ENCODE measurements around the gene MYBBP1A. TPM values are rescaled to one million over a fixed set of nuclear protein-coding genes. Genes with fewer than 3 reads are reported as not detected.

Gene MYBBP1A
- total RNA-seq, 2 experiments from 2014 or later, result 58.0 to 58.2 TPM

GRCh38 chr17:4599505-4600281 is 44.5 kb upstream of the MYBBP1A start:
- Histone ChIP-seq H3K36me3 (ENCODE audit: insufficient read depth, low read length) (no peaks in the 10 kb centered on the region), H3K27ac (ENCODE audit: low read depth in 1 of 2, low read length in 2 of 2) (no peak overlapping the region), H3K4me1 (ENCODE audit: insufficient read depth, low read length) (peaks cover 8% of the 10 kb centered on the region), H3K9me3 (ENCODE audit: control insufficient read depth in 1 of 2, insufficient read depth in 1 of 2, low read length in 2 of 2) (peaks cover 0 to under 1% of the 10 kb centered on the region in 2 experiments), H3K4me3 (ENCODE audit: low read length) (no peak overlapping the region), H3K27me3 (ENCODE audit: control insufficient read depth in 1 of 2, insufficient read depth in 2 of 2, low read length in 2 of 2) (peaks cover 0 to 3% of the 10 kb centered on the region in 2 experiments)
- ATAC-seq (ENCODE audit: poor library complexity) (no peak), DNase-seq (no peak)
- H3K4me3 Mint-ChIP-seq, result no peak overlapping the region
- H3K36me3 Mint-ChIP-seq (ENCODE audit: low read depth), result no peaks in the 10 kb centered on the region
- intact Hi-C loops (cut with DNase I, micrococcal nuclease), result no loop called here
- POLR2A ChIA-PET, result no interaction called here
- no peaks in the 10 kb centered on the region for H3K9me3 Mint-ChIP-seq
- TF ChIP-seq CTCF (IDR thresholded peaks at IDR 0.05), result no peak
- H3K4me1 Mint-ChIP-seq (ENCODE audit: low read depth), result no peaks in the 10 kb centered on the region
- peaks cover 7% of the 10 kb centered on the region for H3K27me3 Mint-ChIP-seq
- CTCF ChIA-PET, result no interaction called here
- H3K27ac Mint-ChIP-seq, result no peak overlapping the region

- Mint-ChIP-seq H3K4me3 (no peak overlapping the region), H3K27ac (no peak overlapping the region), H3K27me3 (peaks cover 4% of the 10 kb centered on the region), H3K9me3 (no peaks in the 10 kb centered on the region), H3K36me3 (ENCODE audit: low read depth) (no peaks in the 10 kb centered on the region), H3K4me1 (ENCODE audit: low read depth) (no peaks in the 10 kb centered on the region)
- peaks cover 8% of the 10 kb centered on the region for H3K4me1 ChIP-seq (ENCODE audit: insufficient read depth, low read length)
- peaks cover 0 to 3% of the 10 kb centered on the region in 2 experiments for H3K27me3 ChIP-seq (ENCODE audit: control insufficient read depth in 1 of 2, insufficient read depth in 2 of 2, low read length in 2 of 2)
- POLR2A ChIA-PET, result no interaction called here
- TF ChIP-seq CTCF (IDR thresholded peaks at IDR 0.05), result no peak
- no peaks in the 10 kb centered on the region for H3K36me3 ChIP-seq (ENCODE audit: insufficient read depth, low read length)
- no peak for ATAC-seq (ENCODE audit: poor library complexity)
- CTCF ChIA-PET, result no interaction called here
- intact Hi-C loops (cut with DNase I, micrococcal nuclease), result no loop called here
- H3K9me3 ChIP-seq (ENCODE audit: control insufficient read depth in 1 of 2, insufficient read depth in 1 of 2, low read length in 2 of 2), result peaks cover 0 to 4% of the 10 kb centered on the region in 2 experiments
- H3K4me3 ChIP-seq (ENCODE audit: low read length), result no peak overlapping the region
- H3K27ac ChIP-seq (ENCODE audit: low read depth in 1 of 2, low read length in 2 of 2), result no peak overlapping the region
- DNase-seq, result no peak
Measured at GRCh38 chr17:4598776-4599504, 43.8 kb upstream of the MYBBP1A start.

GRCh38 chr17:4597975-4598374 is 42.8 kb upstream of the MYBBP1A start:
- TF ChIP-seq CTCF (IDR thresholded peaks at IDR 0.05), result no peak
- H3K9me3 ChIP-seq (ENCODE audit: control insufficient read depth in 1 of 2, insufficient read depth in 1 of 2, low read length in 2 of 2), result peaks cover 0 to 4% of the 10 kb centered on the region in 2 experiments
- no peak overlapping the region for H3K4me3 ChIP-seq (ENCODE audit: low read length)
- ChIA-PET POLR2A (no interaction called here), CTCF (no interaction called here)
- no peak overlapping the region for H3K27ac ChIP-seq (ENCODE audit: low read depth in 1 of 2, low read length in 2 of 2)
- H3K4me3 Mint-ChIP-seq, result no peak overlapping the region
- peaks cover 0 to 3% of the 10 kb centered on the region in 2 experiments for H3K27me3 ChIP-seq (ENCODE audit: control insufficient read depth in 1 of 2, insufficient read depth in 2 of 2, low read length in 2 of 2)
- H3K27ac Mint-ChIP-seq, result no peak overlapping the region
- H3K36me3 ChIP-seq (ENCODE audit: insufficient read depth, low read length), result no peaks in the 10 kb centered on the region
- DNase-seq (no peak), ATAC-seq (ENCODE audit: poor library complexity) (no peak)
- H3K36me3 Mint-ChIP-seq (ENCODE audit: low read depth), result no peaks in the 10 kb centered on the region
- no peaks in the 10 kb centered on the region for H3K4me1 Mint-ChIP-seq (ENCODE audit: low read depth)
- no peaks in the 10 kb centered on the region for H3K9me3 Mint-ChIP-seq
- H3K4me1 ChIP-seq (ENCODE audit: insufficient read depth, low read length), result peaks cover 8% of the 10 kb centered on the region
- peaks cover under 1% of the 10 kb centered on the region for H3K27me3 Mint-ChIP-seq
- intact Hi-C loops (cut with DNase I, micrococcal nuclease), result no loop called here
